HG03342 (cell line): ENCODE measurements around the gene CDH23.

ENCODE experiments used
- ATAC-seq: cut with Tn5 transposase; IDR thresholded peaks from one replicate; pipeline ENCODE4 v1.9.1; 2021; ENCODE audit warnings: mild to moderate bottlenecking, moderate library complexity; ENCODE audit not compliant: unreplicated experiment

Gene CDH23

GRCh38 chr10:71437537-71438092 lies 40.9 kb downstream of the CDH23 start:
- ATAC-seq = no peak

- ATAC-seq = no peak
These were observed 42.0 kb downstream of the CDH23 start for GRCh38 chr10:71438761-71439160.

DNA sequence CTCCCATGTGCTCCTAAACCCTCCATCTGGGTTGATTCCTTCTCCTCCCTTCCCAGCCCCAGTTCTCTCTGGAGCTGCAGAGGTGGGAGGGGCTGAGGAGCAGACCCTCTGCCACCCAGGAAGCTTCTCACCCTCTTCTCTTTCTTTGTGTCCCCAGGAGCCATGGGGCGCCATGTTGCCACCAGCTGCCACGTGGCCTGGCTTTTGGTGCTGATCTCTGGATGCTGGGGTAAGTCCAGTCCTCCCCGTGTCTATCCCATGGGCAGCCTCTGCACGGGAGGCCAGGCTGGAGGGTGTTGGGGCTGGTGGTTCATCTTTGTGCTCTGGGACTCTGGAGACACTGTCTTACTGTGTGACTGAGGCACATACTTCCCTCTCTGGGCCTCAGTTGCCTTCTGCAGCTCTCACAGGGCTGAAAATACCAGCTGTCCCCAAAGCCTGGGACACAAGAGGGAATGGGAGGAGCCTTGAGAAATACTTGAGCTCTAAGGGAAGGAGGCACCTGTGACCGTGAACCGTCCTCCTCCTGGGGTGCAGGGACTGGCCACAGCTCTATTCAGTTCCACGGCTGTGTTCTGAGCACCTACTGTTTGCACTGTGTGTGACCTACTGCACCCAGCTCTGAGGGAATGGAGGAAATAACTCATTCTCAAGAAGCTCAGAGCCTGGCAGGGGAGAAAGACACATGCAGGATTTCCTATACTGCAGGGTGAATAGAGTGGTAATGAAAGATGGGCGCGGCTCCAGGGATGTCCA lies 43.1 kb downstream of the CDH23 start:
- no peak for ATAC-seq

DNA sequence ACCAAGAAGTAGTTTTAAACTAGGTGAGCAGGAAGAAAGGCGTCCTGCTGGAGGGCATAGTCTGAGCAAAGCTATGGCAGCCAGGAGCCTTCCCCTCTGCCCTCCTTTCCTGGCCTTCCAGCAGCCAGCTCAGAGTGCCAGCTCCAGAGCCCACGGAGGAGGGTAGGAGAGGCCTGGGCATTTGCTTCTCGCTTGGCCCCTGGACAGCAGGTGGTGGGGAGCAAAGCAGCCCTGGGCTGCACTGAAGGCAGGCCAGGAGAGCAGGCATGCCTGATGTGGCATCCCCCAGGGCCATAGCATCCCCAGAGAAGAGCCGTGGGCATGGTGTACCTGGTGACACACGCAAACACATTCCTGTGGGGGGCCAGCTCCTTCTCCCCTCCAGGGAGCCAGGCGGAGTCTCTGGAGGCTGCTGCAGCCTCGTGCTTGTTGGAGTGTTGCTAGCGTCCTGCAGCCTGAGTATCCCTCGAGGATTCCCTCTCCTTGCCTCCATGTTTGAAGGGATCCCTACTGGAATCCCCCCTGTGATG lies 43.9 kb downstream of the CDH23 start:
- no peak for ATAC-seq

- ATAC-seq = no peak
These were observed 45.3 kb downstream of the CDH23 start for GRCh38 chr10:71442000-71442399.

DNA sequence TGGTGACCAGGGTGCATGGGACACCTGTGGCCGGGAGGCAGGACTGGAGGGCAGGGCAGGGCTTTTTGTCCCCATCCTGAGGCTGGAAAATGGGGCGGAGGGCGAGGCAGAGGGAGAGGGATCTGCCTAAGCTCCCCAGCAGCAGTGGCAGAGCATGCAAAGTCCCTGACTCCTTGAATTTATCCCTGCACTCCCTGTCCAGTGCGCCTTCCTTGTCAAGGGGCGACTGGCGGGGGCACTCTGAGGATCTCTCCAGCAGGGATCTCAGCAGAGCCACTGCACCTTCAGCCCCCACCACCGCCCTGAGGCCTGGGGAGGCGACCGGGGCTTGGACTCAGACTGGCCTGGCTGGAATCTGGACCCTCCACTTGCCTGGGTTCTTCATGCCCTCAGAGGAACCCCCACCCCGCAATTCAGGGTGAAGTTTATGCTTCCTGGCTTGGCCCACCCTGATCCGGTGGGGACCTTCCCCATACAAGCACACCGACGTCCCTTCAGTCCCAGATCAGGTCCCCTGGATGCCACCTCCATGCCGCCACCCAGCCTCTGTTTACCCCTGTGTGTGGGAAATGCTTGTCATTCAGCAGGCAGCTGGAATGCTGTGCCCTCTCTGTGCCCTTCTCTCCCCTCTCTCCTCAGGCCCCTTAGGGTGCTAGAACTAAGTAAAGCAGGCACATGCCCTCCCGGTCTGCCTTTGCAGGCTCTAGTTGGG lies 46.3 kb downstream of the CDH23 start:
- no peak for ATAC-seq

DNA sequence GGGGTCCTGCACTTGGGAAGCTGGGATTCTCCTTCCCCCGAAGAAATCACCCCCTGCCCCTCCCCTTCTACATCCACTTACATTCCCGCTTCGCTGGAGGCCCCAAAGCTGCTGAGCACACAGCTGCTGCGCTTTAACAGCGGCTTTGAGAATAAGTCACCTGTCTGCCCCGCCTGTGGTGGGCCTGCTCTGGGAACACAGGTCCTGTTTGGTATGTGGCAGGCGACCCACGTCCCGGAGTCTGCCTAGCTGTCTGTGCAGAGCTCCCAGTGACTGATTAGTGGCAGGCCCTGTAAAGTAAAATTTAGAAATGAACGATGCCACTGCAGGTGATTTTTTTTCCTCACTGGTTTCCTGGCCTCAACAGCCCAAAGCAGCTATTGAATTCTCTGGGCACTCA lies 47.0 kb downstream of the CDH23 start:
- no peak for ATAC-seq

- no peak for ATAC-seq
These were observed 47.7 kb downstream of the CDH23 start for GRCh38 chr10:71444284-71445054.

GRCh38 chr10:71447676-71448075 lies 51.0 kb downstream of the CDH23 start:
- no peak for ATAC-seq

DNA sequence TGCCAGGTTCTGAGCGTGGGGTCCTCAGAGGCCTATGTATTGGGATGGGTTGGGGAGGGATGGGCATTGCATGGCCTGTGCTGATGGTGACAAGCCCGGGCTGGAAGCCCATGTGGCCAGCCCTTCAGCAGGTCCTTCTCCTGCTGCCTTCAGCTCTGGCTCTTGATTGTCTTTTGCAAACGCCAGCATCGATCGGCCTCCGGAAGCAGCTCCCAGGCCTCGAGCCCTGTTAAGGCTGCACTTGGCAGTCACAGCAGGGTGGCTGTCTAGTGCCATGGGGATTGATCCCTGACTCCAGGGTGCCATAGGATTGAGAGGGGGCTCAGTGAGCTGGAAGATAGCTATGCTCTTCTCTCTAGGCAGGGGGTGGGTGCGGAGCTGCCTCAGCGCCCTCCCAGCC lies 51.4 kb downstream of the CDH23 start:
- ATAC-seq = no peak

DNA sequence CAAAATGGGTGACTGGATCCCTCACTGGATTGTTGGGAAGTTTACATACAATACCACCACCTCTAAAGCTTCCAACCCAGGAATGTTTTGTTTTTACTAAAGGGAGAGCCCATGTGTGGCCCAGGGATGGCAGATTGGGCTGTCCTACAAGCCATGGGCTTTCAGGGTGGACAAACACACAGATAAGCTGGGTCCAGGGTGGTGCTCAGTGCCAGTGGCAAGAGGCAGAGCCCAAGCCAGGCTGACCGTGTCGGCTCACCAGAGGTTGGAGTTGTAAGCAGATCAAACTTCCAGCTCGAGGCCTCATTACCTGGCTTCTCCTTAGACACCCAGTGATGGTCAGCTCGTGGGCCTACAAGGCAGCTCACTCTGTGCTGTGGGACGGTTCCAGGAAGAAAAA lies 52.3 kb downstream of the CDH23 start:
- no peak for ATAC-seq

GRCh38 chr10:71451754-71452153 lies 55.0 kb downstream of the CDH23 start:
- no peak for ATAC-seq

- ATAC-seq = no peak
These were observed 56.5 kb downstream of the CDH23 start for GRCh38 chr10:71453186-71453585.

DNA sequence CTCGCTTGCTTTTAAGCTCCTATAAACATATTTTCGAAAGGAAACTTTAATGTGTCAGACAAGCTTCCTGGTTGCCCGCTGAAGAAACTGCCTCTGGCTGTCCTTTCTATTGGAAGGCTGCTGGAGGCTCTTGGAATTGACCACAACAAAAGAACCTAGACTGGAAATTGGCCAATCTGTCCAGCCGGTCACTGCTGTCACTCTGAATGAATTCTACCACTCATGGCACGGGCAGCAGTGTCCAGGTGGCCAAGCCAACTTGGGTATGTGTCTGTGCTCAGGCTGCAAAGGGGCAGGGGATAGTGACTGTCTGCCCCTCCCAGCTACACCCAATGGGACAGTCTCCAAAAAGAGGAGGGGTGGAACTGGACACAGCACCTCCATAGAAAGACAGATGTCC lies 57.6 kb downstream of the CDH23 start:
- ATAC-seq = no peak

DNA sequence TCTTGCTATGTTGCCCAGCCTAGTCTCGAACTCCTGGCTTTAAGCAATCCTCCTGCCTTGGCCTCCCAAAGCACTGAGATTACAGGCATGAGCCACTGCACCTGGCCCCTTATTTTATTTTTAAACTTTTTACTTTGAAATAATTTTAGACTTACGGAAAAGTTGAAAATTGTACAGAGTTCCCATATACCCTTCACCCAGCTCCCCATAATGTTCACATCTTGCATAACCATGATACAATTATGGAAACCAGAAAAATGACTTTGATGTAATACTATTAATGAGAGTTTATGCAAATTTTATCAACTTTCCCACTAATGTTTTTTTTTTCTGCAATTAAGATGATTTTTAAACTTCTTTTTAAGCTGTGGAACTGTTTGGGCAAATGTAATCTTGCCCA lies 58.3 kb downstream of the CDH23 start:
- no peak for ATAC-seq

DNA sequence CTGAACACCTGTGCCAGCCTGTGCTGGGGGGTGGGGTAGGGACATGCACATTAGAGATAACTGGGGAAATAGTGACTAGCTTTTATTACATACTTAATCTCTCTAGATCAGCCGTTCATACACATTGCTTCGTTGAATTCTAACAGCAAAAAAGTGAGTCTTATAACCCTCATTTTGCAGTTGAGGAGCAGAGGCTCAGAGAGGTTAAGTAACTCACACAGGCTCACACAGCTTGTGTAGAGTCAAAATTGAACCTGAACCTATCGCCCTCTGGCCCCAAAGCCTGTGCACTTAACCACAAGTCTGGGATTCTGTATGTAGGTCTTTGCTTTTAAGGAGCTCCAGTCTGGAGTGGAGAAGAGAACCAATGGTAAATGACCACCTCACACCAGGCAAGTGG lies 59.9 kb downstream of the CDH23 start:
- no peak for ATAC-seq

- ATAC-seq = no peak
These were observed 61.2 kb downstream of the CDH23 start for GRCh38 chr10:71457908-71458307.

- no peak for ATAC-seq
These were observed 61.7 kb downstream of the CDH23 start for GRCh38 chr10:71458387-71458786.

GRCh38 chr10:71459513-71459912 lies 62.8 kb downstream of the CDH23 start:
- no peak for ATAC-seq

- no peak for ATAC-seq
These were observed 63.9 kb downstream of the CDH23 start for GRCh38 chr10:71460615-71461014.

DNA sequence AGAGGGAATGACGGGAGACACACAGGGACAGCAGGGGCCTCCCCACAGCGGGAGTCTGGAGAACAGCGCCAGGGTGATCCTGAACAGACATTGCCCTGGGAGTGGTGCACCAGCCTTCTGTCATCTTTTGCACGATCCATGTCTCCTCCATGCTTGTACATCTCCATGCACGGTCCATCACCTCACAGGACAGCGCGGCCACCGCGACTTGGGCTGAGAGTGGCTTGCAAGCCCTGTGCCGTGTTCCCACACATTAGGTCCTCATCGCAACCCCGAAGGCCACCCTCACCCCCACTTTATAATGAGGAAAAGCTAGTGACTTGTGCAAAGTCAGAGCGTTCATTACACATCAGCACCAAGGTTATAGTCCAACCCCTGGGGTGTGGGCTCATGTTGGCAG lies 64.7 kb downstream of the CDH23 start:
- ATAC-seq = no peak
